OCI-LY1 (cell line): ENCODE data around the gene MS4A4A.

Experiments
- H2AFZ ChIP-seq: fragments of 200-600 bp; sonication (generic), shearing (Covaris generic); 2 replicates; pipeline ENCODE4 v1.6.0; 2014; ENCODE audit warnings: antibody characterized with exemption, mild to moderate bottlenecking, low read length
- H3F3A ChIP-seq: fragments of 200-600 bp; sonication (generic), shearing (Covaris generic); 2 replicates; pipeline ENCODE4 v1.6.0; 2014; ENCODE audit warnings: mild to moderate bottlenecking, antibody characterized with exemption, low read length, moderate library complexity; ENCODE audit not compliant: insufficient read depth
- H3K27ac ChIP-seq: fragments of 200-600 bp; sonication (generic); 2 replicates; pipeline ENCODE4 v1.5.1; 2014; ENCODE audit warnings: low read length, mixed run types, mild to moderate bottlenecking, low read depth; ENCODE audit not compliant: poor library complexity, severe bottlenecking
- H3K27me3 ChIP-seq: fragments of 200-600 bp; sonication (generic); 2 replicates; pipeline ENCODE4 v1.6.0; 2014; ENCODE audit warnings: antibody characterized with exemption, mild to moderate bottlenecking, low read length, moderate library complexity; ENCODE audit not compliant: insufficient read depth
- H3K36me3 ChIP-seq: fragments of 200-600 bp; sonication (generic); 2 replicates; pipeline ENCODE4 v1.6.1; 2014; ENCODE audit warnings: mild to moderate bottlenecking, antibody characterized with exemption, low read length, moderate library complexity, mixed read lengths; ENCODE audit not compliant: insufficient read depth
- H3K4me1 ChIP-seq: fragments of 200-600 bp; sonication (generic); 2 replicates; pipeline ENCODE4 v1.5.1; 2014; ENCODE audit warnings: mild to moderate bottlenecking, low read length, moderate library complexity; ENCODE audit not compliant: insufficient read depth, severe bottlenecking
- H3K4me2 ChIP-seq: fragments of 200-600 bp; sonication (generic), shearing (Covaris generic); 2 replicates; pipeline ENCODE4 v1.6.1; 2014; ENCODE audit warnings: low read length
- H3K4me3 ChIP-seq: fragments of 200-600 bp; sonication (generic); 2 replicates; pipeline ENCODE4 v1.5.1; 2014; ENCODE audit warnings: low read length, low read depth, mild to moderate bottlenecking, mixed read lengths; ENCODE audit not compliant: poor library complexity, severe bottlenecking
- H3K79me2 ChIP-seq: fragments of 200-600 bp; shearing (Covaris generic); 2 replicates; pipeline ENCODE4 v1.6.1; 2016; ENCODE audit warnings: mixed run types, low read length, mixed read lengths; ENCODE audit not compliant: insufficient read depth
- H3K9ac ChIP-seq: fragments of 200-600 bp; sonication (generic), shearing (Covaris generic); 2 replicates; pipeline ENCODE4 v1.6.1; 2014; ENCODE audit warnings: mild to moderate bottlenecking, low read length, mixed read lengths
- H3K9me2 ChIP-seq: fragments of 200-600 bp; sonication (generic), shearing (Covaris generic); 2 replicates; pipeline ENCODE4 v1.6.1; 2014; ENCODE audit warnings: low read depth, mild to moderate bottlenecking, low read length, mixed read lengths
- H3K9me3 ChIP-seq: fragments of 200-600 bp; shearing (Covaris generic); 2 replicates; pipeline ENCODE4 v1.6.1; 2014; ENCODE audit warnings: low read length, mixed read lengths
- H4K20me1 ChIP-seq: fragments of 200-600 bp; sonication (generic), shearing (Covaris generic); 2 replicates; pipeline ENCODE4 v1.6.0; 2016; ENCODE audit warnings: mild to moderate bottlenecking, low read length; ENCODE audit not compliant: insufficient read depth
- EZH2 ChIP-seq: fragments of 200-600 bp; sonication (generic), shearing (Covaris generic); IDR thresholded peaks from 2 replicates; pipeline ENCODE4 v1.8.0; 2017; ENCODE audit warnings: borderline replicate concordance, mixed run types, mild to moderate bottlenecking, antibody characterized with exemption, low read length, moderate library complexity, mixed read lengths
- TF ChIP-seq, protein P1 (sequence below): fragments of 200-600 bp; sonication (generic), shearing (Covaris generic); IDR thresholded peaks from 2 replicates; pipeline ENCODE4 v1.5.1; 2017; ENCODE audit warnings: mild to moderate bottlenecking, antibody characterized with exemption, low read length, moderate library complexity, mixed read lengths

The MS4A4A gene

GRCh38 chr11:60332846-60333245 is 52.4 kb downstream of the MS4A4A start:
- Histone ChIP-seq H3K4me3 (no peak overlapping the region), H3K36me3 (no peaks in the 10 kb centered on the region), H3K9me2 (no peaks in the 10 kb centered on the region), H3K9ac (no peak overlapping the region), H3K4me2 (no peak overlapping the region), H3F3A (no peaks in the 10 kb centered on the region), H3K79me2 (no peaks in the 10 kb centered on the region), H2AFZ (no peak overlapping the region), H4K20me1 (no peaks in the 10 kb centered on the region), H3K9me3 (no peaks in the 10 kb centered on the region), H3K27me3 (no peaks in the 10 kb centered on the region), H3K4me1 (no peaks in the 10 kb centered on the region), H3K27ac (no peak overlapping the region)
- TF ChIP-seq EZH2: no peak
- TF ChIP-seq, protein P1, sequence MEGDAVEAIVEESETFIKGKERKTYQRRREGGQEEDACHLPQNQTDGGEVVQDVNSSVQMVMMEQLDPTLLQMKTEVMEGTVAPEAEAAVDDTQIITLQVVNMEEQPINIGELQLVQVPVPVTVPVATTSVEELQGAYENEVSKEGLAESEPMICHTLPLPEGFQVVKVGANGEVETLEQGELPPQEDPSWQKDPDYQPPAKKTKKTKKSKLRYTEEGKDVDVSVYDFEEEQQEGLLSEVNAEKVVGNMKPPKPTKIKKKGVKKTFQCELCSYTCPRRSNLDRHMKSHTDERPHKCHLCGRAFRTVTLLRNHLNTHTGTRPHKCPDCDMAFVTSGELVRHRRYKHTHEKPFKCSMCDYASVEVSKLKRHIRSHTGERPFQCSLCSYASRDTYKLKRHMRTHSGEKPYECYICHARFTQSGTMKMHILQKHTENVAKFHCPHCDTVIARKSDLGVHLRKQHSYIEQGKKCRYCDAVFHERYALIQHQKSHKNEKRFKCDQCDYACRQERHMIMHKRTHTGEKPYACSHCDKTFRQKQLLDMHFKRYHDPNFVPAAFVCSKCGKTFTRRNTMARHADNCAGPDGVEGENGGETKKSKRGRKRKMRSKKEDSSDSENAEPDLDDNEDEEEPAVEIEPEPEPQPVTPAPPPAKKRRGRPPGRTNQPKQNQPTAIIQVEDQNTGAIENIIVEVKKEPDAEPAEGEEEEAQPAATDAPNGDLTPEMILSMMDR: no peak

DNA sequence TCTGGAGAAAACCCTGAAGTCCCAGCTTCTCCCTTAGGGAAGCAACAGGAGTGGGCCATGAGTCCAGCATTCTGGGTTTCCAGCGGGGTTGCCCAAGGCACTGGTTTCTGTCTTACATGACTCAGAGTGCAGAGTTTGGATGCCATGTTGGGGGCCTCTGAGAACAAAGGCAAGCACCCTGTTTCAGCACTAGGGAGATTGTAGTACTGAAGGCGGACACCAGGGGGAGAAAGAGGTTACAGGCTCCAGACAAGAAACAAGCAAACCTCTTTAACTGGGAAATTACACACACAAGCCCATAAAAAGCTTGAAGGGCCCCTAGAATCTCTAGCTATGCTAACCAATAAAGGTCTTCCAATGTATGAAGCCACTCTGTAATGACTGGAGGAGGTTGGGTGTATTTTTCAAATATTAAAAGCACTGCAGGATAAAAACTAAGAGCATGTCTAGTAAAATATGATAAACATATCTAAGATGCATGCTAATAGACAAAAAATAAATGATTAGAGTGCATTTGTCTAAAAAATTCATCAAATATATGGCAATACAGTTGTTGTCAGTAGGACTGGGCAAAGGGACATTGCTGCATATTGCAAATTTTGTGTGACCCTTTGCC is 53.6 kb downstream of the MS4A4A start:
- Histone ChIP-seq H4K20me1 (no peaks in the 10 kb centered on the region), H3K9me2 (no peaks in the 10 kb centered on the region), H3K27ac (no peak overlapping the region), H3K4me3 (no peak overlapping the region), H3K4me1 (no peaks in the 10 kb centered on the region), H3K79me2 (no peaks in the 10 kb centered on the region), H2AFZ (no peak overlapping the region), H3K36me3 (no peaks in the 10 kb centered on the region), H3K4me2 (0 out of 2 replicates have a peak overlapping the region, but pooled peaks have one; percentile 17), H3K9ac (no peak overlapping the region), H3K9me3 (no peaks in the 10 kb centered on the region), H3F3A (no peaks in the 10 kb centered on the region), H3K27me3 (no peaks in the 10 kb centered on the region)
- TF ChIP-seq, protein P1: peak; percentile 77
- TF ChIP-seq EZH2: no peak

DNA sequence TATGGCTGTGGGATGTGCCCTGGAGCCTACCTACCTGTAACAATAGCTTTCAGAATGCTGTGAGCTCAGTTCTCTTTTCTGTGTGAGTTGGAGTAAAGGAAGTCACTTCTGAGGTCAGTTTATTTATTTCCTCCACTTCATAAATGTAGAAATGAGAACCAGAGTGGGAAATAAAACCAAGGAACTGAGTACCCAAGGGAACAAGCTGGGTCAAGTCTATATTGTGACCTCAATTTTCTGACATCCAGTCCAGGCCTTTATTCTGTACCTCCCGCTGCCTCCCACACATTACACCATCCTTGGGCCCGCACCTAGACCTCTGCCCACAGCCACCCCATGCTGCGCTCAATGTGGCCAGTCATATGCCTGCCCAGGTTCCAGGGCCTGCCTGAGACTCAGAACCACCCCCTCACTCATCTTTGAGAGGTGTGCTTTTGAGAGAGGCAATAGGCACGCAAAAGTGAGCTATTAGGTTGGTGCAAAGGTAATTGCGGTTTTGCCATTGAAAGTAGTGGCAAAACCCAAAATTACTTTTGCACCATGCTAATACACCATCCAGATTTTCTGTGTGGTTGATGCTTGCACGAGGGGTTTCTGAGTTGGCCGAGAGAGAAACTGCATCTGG is 56.4 kb downstream of the MS4A4A start:
- H3K4me3 ChIP-seq: no peak overlapping the region

More for the DNA sequence above, 56.4 kb downstream of the MS4A4A start:
- H3K4me1 ChIP-seq: no peaks in the 10 kb centered on the region
- no peaks in the 10 kb centered on the region for H3K79me2 ChIP-seq
- no peaks in the 10 kb centered on the region for H3K36me3 ChIP-seq
- no peak overlapping the region for H3K4me2 ChIP-seq
- H4K20me1 ChIP-seq: no peaks in the 10 kb centered on the region
- no peaks in the 10 kb centered on the region for H3K9me3 ChIP-seq
- no peaks in the 10 kb centered on the region for H3K27me3 ChIP-seq
- H3K9me2 ChIP-seq: no peaks in the 10 kb centered on the region
- no peaks in the 10 kb centered on the region for H3F3A ChIP-seq
- H3K27ac ChIP-seq: no peak overlapping the region
- TF ChIP-seq, protein P1: no peak
- no peak for TF ChIP-seq EZH2
- no peak overlapping the region for H3K9ac ChIP-seq
- no peak overlapping the region for H2AFZ ChIP-seq
